IMR-90 (cell line): ENCODE results near the gene PSRC1. TPM values are rescaled to one million over a fixed set of nuclear protein-coding genes. Genes with fewer than 3 reads are reported as not detected.

Experiments used
- ATAC-seq: fragments of 200-7000 bp; cut with Tn5 transposase; 2 replicates; pipeline ENCODE4 v1.9.1; 2020; ENCODE audit warnings: low read depth, mild to moderate bottlenecking, moderate library complexity
- BruUV-seq: library from RNA; stranded (reverse); fragments of 400-500 nt; replicated peaks from 2 replicates; lab custom pipeline; 2021; lab: Mats Ljungman, UMichigan
- CTCF ChIA-PET: fragments of 300-600 bp; formaldehyde crosslinking; extraction: SDS; loops from one replicate; lab custom pipeline; 2021; ENCODE audit warnings: antibody characterized with exemption; lab: Yijun Ruan, JAX
- POLR2A ChIA-PET: fragments of 300-600 bp; sonication (Branson Sonifier 250); formaldehyde crosslinking; loops from one replicate; lab custom pipeline; 2022; ENCODE audit warnings: antibody characterized with exemption; ENCODE audit not compliant: unreplicated experiment; lab: Charles Lee
- DNase-seq: peaks from one replicate; pipeline ENCODE4 v3.0.0; 2013
- H2AFZ ChIP-seq: replicated peaks from 2 replicates; pipeline ENCODE3; 2013; ENCODE audit warnings: low read length, mild to moderate bottlenecking; ENCODE audit not compliant: poor library complexity
- H2AK5ac ChIP-seq: 2 replicates; pipeline ENCODE4 v1.6.1; 2013; ENCODE audit warnings: low read depth, low read length, inconsistent platforms
- H2AK9ac ChIP-seq: replicated peaks from 2 replicates; pipeline ENCODE3; 2013; ENCODE audit warnings: mild to moderate bottlenecking, low read depth, low read length, moderate library complexity; ENCODE audit not compliant: poor library complexity
- H2BK120ac ChIP-seq: 2 replicates; pipeline ENCODE4 v1.6.1; 2013; ENCODE audit warnings: low read depth, low read length, inconsistent platforms
- H2BK15ac ChIP-seq: 3 replicates; pipeline ENCODE4 v1.6.1; 2013; ENCODE audit warnings: low read depth, low read length, inconsistent platforms
- H2BK20ac ChIP-seq: 2 replicates; pipeline ENCODE4 v1.6.1; 2013; ENCODE audit warnings: low read depth, mild to moderate bottlenecking, inconsistent platforms, low read length, moderate library complexity
- H2BK5ac ChIP-seq: 2 replicates; pipeline ENCODE4 v1.6.1; 2013; ENCODE audit warnings: mild to moderate bottlenecking, low read depth, low read length, inconsistent platforms; ENCODE audit not compliant: poor library complexity, severe bottlenecking
- H3K14ac ChIP-seq: replicated peaks from 2 replicates; pipeline ENCODE4 v1.6.1; 2013; ENCODE audit warnings: low read depth, low read length, inconsistent platforms
- H3K18ac ChIP-seq: 2 replicates; pipeline ENCODE4 v1.6.1; 2013; ENCODE audit warnings: low read depth, low read length, control low read depth
- H3K23ac ChIP-seq: 2 replicates; pipeline ENCODE4 v1.6.1; 2013; ENCODE audit warnings: low read depth, low read length, inconsistent platforms
- H3K27ac ChIP-seq: 2 replicates; pipeline ENCODE4 v1.5.1; 2013; ENCODE audit warnings: mild to moderate bottlenecking, control low read depth, low read length; ENCODE audit not compliant: insufficient read depth
- H3K27me3 ChIP-seq: 2 replicates; pipeline ENCODE4 v1.6.1; 2013; ENCODE audit warnings: low read length; ENCODE audit not compliant: control insufficient read depth, insufficient read depth
- H3K36me3 ChIP-seq: 2 replicates; pipeline ENCODE4 v1.6.1; 2013; ENCODE audit warnings: low read length, mixed read lengths; ENCODE audit not compliant: control insufficient read depth, insufficient read depth
- H3K4ac ChIP-seq: 2 replicates; pipeline ENCODE4 v1.6.1; 2013; ENCODE audit warnings: low read depth, low read length, inconsistent platforms
- H3K4me1 ChIP-seq: 2 replicates; pipeline ENCODE4 v1.6.1; 2013; ENCODE audit warnings: low read length, mixed read lengths; ENCODE audit not compliant: control insufficient read depth, insufficient read depth
- H3K4me2 ChIP-seq: 2 replicates; pipeline ENCODE4 v1.6.1; 2013; ENCODE audit warnings: low read depth, mild to moderate bottlenecking, control low read depth, low read length, moderate library complexity
- H3K4me3 ChIP-seq: 2 replicates; pipeline ENCODE4 v1.5.1; 2013; ENCODE audit warnings: low read depth, mild to moderate bottlenecking, control low read depth, low read length, moderate library complexity; ENCODE audit not compliant: insufficient read depth
- H3K56ac ChIP-seq: 2 replicates; pipeline ENCODE4 v1.6.1; 2013; ENCODE audit warnings: low read length, inconsistent platforms; ENCODE audit not compliant: insufficient read depth; ENCODE audit errors: extremely low read depth
- H3K79me1 ChIP-seq, 2 experiments: 2 replicates each; pipeline ENCODE4 v1.6.1; 2013; ENCODE audit warnings: low read length in 2 of 2, inconsistent platforms in 1 of 2, low read depth in 1 of 2
- H3K9ac ChIP-seq: 2 replicates; pipeline ENCODE4 v1.6.1; 2013; ENCODE audit warnings: low read depth, low read length, control low read depth
- H3K9me1 ChIP-seq: 2 replicates; pipeline ENCODE4 v1.6.1; 2013; ENCODE audit warnings: low read length, inconsistent platforms; ENCODE audit not compliant: insufficient read depth
- H3K9me3 ChIP-seq: 2 replicates; pipeline ENCODE4 v1.6.1; 2013; ENCODE audit warnings: low read length; ENCODE audit not compliant: control insufficient read depth, insufficient read depth
- H4K20me1 ChIP-seq: 2 replicates; pipeline ENCODE4 v1.6.1; 2013; ENCODE audit warnings: low read length, inconsistent platforms; ENCODE audit not compliant: insufficient read depth
- H4K5ac ChIP-seq: 2 replicates; pipeline ENCODE4 v1.6.1; 2013; ENCODE audit warnings: mild to moderate bottlenecking, low read depth, low read length, control low read depth
- H4K8ac ChIP-seq, 2 experiments: 2 replicates each; pipeline ENCODE4 v1.6.1; 2013; ENCODE audit warnings: low read depth in 2 of 2, low read length in 2 of 2, control low read depth in 1 of 2, inconsistent platforms in 1 of 2
- H4K91ac ChIP-seq: 2 replicates; pipeline ENCODE4 v1.6.1; 2013; ENCODE audit warnings: low read depth, low read length, inconsistent platforms; ENCODE audit not compliant: insufficient read depth
- BHLHE40 ChIP-seq: fragments of 150-350 bp; IDR thresholded peaks from 2 replicates; pipeline ENCODE4 v1.6.1; 2016; ENCODE audit warnings: mild to moderate bottlenecking, low read depth, low read length
- MAFK ChIP-seq: IDR thresholded peaks from 2 replicates; pipeline ENCODE4 v1.6.1; 2012; ENCODE audit warnings: low read depth, low read length, improper control_type of control experiment
- MAZ ChIP-seq: IDR thresholded peaks from 2 replicates; pipeline ENCODE4 v1.6.1; 2012; ENCODE audit warnings: low read depth, mild to moderate bottlenecking, low read length, improper control_type of control experiment, moderate library complexity, borderline replicate concordance
- MXI1 ChIP-seq: IDR thresholded peaks from 2 replicates; pipeline ENCODE4 v1.6.1; 2012; ENCODE audit warnings: low read depth, mild to moderate bottlenecking, low read length, moderate library complexity, borderline replicate concordance
- NFE2L2 ChIP-seq: fragments of 150-350 bp; IDR thresholded peaks from 2 replicates; pipeline ENCODE4 v1.6.1; 2016; ENCODE audit warnings: low read depth, mild to moderate bottlenecking, low read length
- RAD21 ChIP-seq: IDR thresholded peaks from 2 replicates; pipeline ENCODE4 v1.6.1; 2012; ENCODE audit warnings: low read length, improper control_type of control experiment
- USF2 ChIP-seq: fragments of 150-350 bp; IDR thresholded peaks from 2 replicates; pipeline ENCODE4 v1.6.1; 2017; ENCODE audit warnings: mild to moderate bottlenecking, antibody characterized with exemption, low read length, low read depth
- WGBS, 2 experiments: methylation state at CpG; one replicate each; pipeline versions ENCODE4 v1.1.5 to v1.1.7; 2013; ENCODE audit warnings: missing lambda C conversion rate in 2 of 2; ENCODE audit not compliant: insufficient read length in 1 of 2; ENCODE audit errors: extremely low coverage in 2 of 2; 5-methylcytosine and 5-hydroxymethylcytosine counted together
- dilution Hi-C: fragments of 300-500 bp; cut with HindIII; formaldehyde crosslinking; loops from one replicate; pipeline ENCODE4 v1.14.3; 2018; ENCODE audit warnings: low sequenced_read_pairs; ENCODE audit not compliant: unreplicated experiment
- in situ Hi-C: fragments of 300-500 bp; cut with MboI; formaldehyde crosslinking; loops from 3 replicates; pipeline ENCODE4 v1.14.3; 2019; ENCODE audit warnings: low sequenced_read_pairs, inconsistent platforms, mixed read lengths
- intact Hi-C: fragments of 100-400 bp; cut with micrococcal nuclease; formaldehyde crosslinking; loops from 2 replicates; pipeline ENCODE4 v1.10.0; 2022
- polyA plus RNA-seq, 3 experiments: library from polyadenylated mRNA; depleted of rRNA; stranded (reverse); fragments of >200 nt; gene quantifications; 2 replicates each; pipeline ENCODE4 v1.2.3, GENCODE V29; 2012; ENCODE audit warnings: low replicate concordance in 1 of 3
- total RNA-seq: library from RNA; depleted of rRNA; stranded (reverse); fragments of >200 nt; gene quantifications from 2 replicates; pipeline ENCODE4 v1.2.3, GENCODE V29; 2012

Gene PSRC1
- total and polyA plus RNA-seq, 2 of the 4 experiments (the other 2 are of a cell fraction): 34.6 to 40.3 TPM

- H3K4ac ChIP-seq: no peak overlapping the region
- H4K91ac ChIP-seq: no peak overlapping the region
- dilution Hi-C loops (no loop called here), in situ Hi-C loops (no loop called here), intact Hi-C loops (no loop called here)
- no peak overlapping the region for H3K4me3 ChIP-seq
- peaks cover 6% of the 10 kb centered on the region for H3K4me1 ChIP-seq
- ATAC-seq: no peak
- no peak overlapping the region for H3K9ac ChIP-seq
- H2AK5ac ChIP-seq: no peak overlapping the region
- H3K27me3 ChIP-seq: no peaks in the 10 kb centered on the region
- no peak overlapping the region for H3K27ac ChIP-seq
- H2BK15ac ChIP-seq: no peak overlapping the region
- H3K79me1 ChIP-seq: no peaks in the 10 kb centered on the region
- H3K9me3 ChIP-seq: no peaks in the 10 kb centered on the region
- no peak overlapping the region for H4K5ac ChIP-seq
- TF ChIP-seq BHLHE40 (no peak), MAZ (no peak), RAD21 (no peak), NFE2L2 (no peak), USF2 (no peak), MXI1 (no peak), MAFK (no peak)
- WGBS, 2 experiments: no CpG with 5 or more reads among the region's 4 CpGs
- POLR2A ChIA-PET: no interaction called here
- H3K14ac ChIP-seq: no peak overlapping the region
- peaks cover 30% of the 10 kb centered on the region for H3K36me3 ChIP-seq
- H2AK9ac ChIP-seq: no peak overlapping the region
- no peak overlapping the region for H2BK20ac ChIP-seq
- H2BK5ac ChIP-seq: peak overlapping the region; percentile 4
- peaks cover 20% of the 10 kb centered on the region for H3K9me1 ChIP-seq
- no peaks in the 10 kb centered on the region; the same call in 1 of the 2 replicates for H4K20me1 ChIP-seq
- H3K56ac ChIP-seq: no peak overlapping the region
- BruUV-seq: no TSS peak
- DNase-seq: no peak
- 0 out of 2 replicates have a peak overlapping the region, but pooled peaks have one; percentile 11 for H3K23ac ChIP-seq
- H4K8ac ChIP-seq: no peak overlapping the region
- no peak overlapping the region for H2BK120ac ChIP-seq
- CTCF ChIA-PET: no interaction called here
- H3K4me2 ChIP-seq: no peak overlapping the region
- H3K18ac ChIP-seq: no peak overlapping the region
- peak overlapping the region; percentile 36 for H2AFZ ChIP-seq
These were observed 32.3 kb upstream of the PSRC1 start for GRCh38 chr1:109315288-109315687.
